IMR-90 (cell line): ENCODE measurements around the gene CLEC1A. TPM values are rescaled to one million over a fixed set of nuclear protein-coding genes. Genes with fewer than 3 reads are reported as not detected.

Experiments
- ATAC-seq: fragments of 200-7000 bp; cut with Tn5 transposase; 2 replicates; pipeline ENCODE4 v1.9.1; 2020; ENCODE audit warnings: low read depth, mild to moderate bottlenecking, moderate library complexity
- BruUV-seq: library from RNA; stranded (reverse); fragments of 400-500 nt; replicated peaks from 2 replicates; lab custom pipeline; 2021; lab: Mats Ljungman, UMichigan
- CTCF ChIA-PET: fragments of 300-600 bp; formaldehyde crosslinking; extraction: SDS; loops from one replicate; lab custom pipeline; 2021; ENCODE audit warnings: antibody characterized with exemption; lab: Yijun Ruan, JAX
- POLR2A ChIA-PET: fragments of 300-600 bp; sonication (Branson Sonifier 250); formaldehyde crosslinking; loops from one replicate; lab custom pipeline; 2022; ENCODE audit warnings: antibody characterized with exemption; ENCODE audit not compliant: unreplicated experiment; lab: Charles Lee
- DNase-seq: peaks from one replicate; pipeline ENCODE4 v3.0.0; 2013
- H2AFZ ChIP-seq: replicated peaks from 2 replicates; pipeline ENCODE3; 2013; ENCODE audit warnings: low read length, mild to moderate bottlenecking; ENCODE audit not compliant: poor library complexity
- H2AK5ac ChIP-seq: 2 replicates; pipeline ENCODE4 v1.6.1; 2013; ENCODE audit warnings: low read depth, low read length, inconsistent platforms
- H2AK9ac ChIP-seq: replicated peaks from 2 replicates; pipeline ENCODE3; 2013; ENCODE audit warnings: mild to moderate bottlenecking, low read depth, low read length, moderate library complexity; ENCODE audit not compliant: poor library complexity
- H2BK120ac ChIP-seq: 2 replicates; pipeline ENCODE4 v1.6.1; 2013; ENCODE audit warnings: low read depth, low read length, inconsistent platforms
- H2BK15ac ChIP-seq: 3 replicates; pipeline ENCODE4 v1.6.1; 2013; ENCODE audit warnings: low read depth, low read length, inconsistent platforms
- H2BK20ac ChIP-seq: 2 replicates; pipeline ENCODE4 v1.6.1; 2013; ENCODE audit warnings: low read depth, mild to moderate bottlenecking, inconsistent platforms, low read length, moderate library complexity
- H2BK5ac ChIP-seq: 2 replicates; pipeline ENCODE4 v1.6.1; 2013; ENCODE audit warnings: mild to moderate bottlenecking, low read depth, low read length, inconsistent platforms; ENCODE audit not compliant: poor library complexity, severe bottlenecking
- H3K14ac ChIP-seq: replicated peaks from 2 replicates; pipeline ENCODE4 v1.6.1; 2013; ENCODE audit warnings: low read depth, low read length, inconsistent platforms
- H3K18ac ChIP-seq: 2 replicates; pipeline ENCODE4 v1.6.1; 2013; ENCODE audit warnings: low read depth, low read length, control low read depth
- H3K23ac ChIP-seq: 2 replicates; pipeline ENCODE4 v1.6.1; 2013; ENCODE audit warnings: low read depth, low read length, inconsistent platforms
- H3K27ac ChIP-seq: 2 replicates; pipeline ENCODE4 v1.5.1; 2013; ENCODE audit warnings: mild to moderate bottlenecking, control low read depth, low read length; ENCODE audit not compliant: insufficient read depth
- H3K27me3 ChIP-seq: 2 replicates; pipeline ENCODE4 v1.6.1; 2013; ENCODE audit warnings: low read length; ENCODE audit not compliant: control insufficient read depth, insufficient read depth
- H3K36me3 ChIP-seq: 2 replicates; pipeline ENCODE4 v1.6.1; 2013; ENCODE audit warnings: low read length, mixed read lengths; ENCODE audit not compliant: control insufficient read depth, insufficient read depth
- H3K4ac ChIP-seq: 2 replicates; pipeline ENCODE4 v1.6.1; 2013; ENCODE audit warnings: low read depth, low read length, inconsistent platforms
- H3K4me1 ChIP-seq: 2 replicates; pipeline ENCODE4 v1.6.1; 2013; ENCODE audit warnings: low read length, mixed read lengths; ENCODE audit not compliant: control insufficient read depth, insufficient read depth
- H3K4me2 ChIP-seq: 2 replicates; pipeline ENCODE4 v1.6.1; 2013; ENCODE audit warnings: low read depth, mild to moderate bottlenecking, control low read depth, low read length, moderate library complexity
- H3K4me3 ChIP-seq: 2 replicates; pipeline ENCODE4 v1.5.1; 2013; ENCODE audit warnings: low read depth, mild to moderate bottlenecking, control low read depth, low read length, moderate library complexity; ENCODE audit not compliant: insufficient read depth
- H3K56ac ChIP-seq: 2 replicates; pipeline ENCODE4 v1.6.1; 2013; ENCODE audit warnings: low read length, inconsistent platforms; ENCODE audit not compliant: insufficient read depth; ENCODE audit errors: extremely low read depth
- H3K79me1 ChIP-seq, 2 experiments: 2 replicates each; pipeline ENCODE4 v1.6.1; 2013; ENCODE audit warnings: low read length in 2 of 2, inconsistent platforms in 1 of 2, low read depth in 1 of 2
- H3K9ac ChIP-seq: 2 replicates; pipeline ENCODE4 v1.6.1; 2013; ENCODE audit warnings: low read depth, low read length, control low read depth
- H3K9me1 ChIP-seq: 2 replicates; pipeline ENCODE4 v1.6.1; 2013; ENCODE audit warnings: low read length, inconsistent platforms; ENCODE audit not compliant: insufficient read depth
- H3K9me3 ChIP-seq: 2 replicates; pipeline ENCODE4 v1.6.1; 2013; ENCODE audit warnings: low read length; ENCODE audit not compliant: control insufficient read depth, insufficient read depth
- H4K20me1 ChIP-seq: 2 replicates; pipeline ENCODE4 v1.6.1; 2013; ENCODE audit warnings: low read length, inconsistent platforms; ENCODE audit not compliant: insufficient read depth
- H4K5ac ChIP-seq: 2 replicates; pipeline ENCODE4 v1.6.1; 2013; ENCODE audit warnings: mild to moderate bottlenecking, low read depth, low read length, control low read depth
- H4K8ac ChIP-seq, 2 experiments: 2 replicates each; pipeline ENCODE4 v1.6.1; 2013; ENCODE audit warnings: low read depth in 2 of 2, low read length in 2 of 2, control low read depth in 1 of 2, inconsistent platforms in 1 of 2
- H4K91ac ChIP-seq: 2 replicates; pipeline ENCODE4 v1.6.1; 2013; ENCODE audit warnings: low read depth, low read length, inconsistent platforms; ENCODE audit not compliant: insufficient read depth
- BHLHE40 ChIP-seq: fragments of 150-350 bp; IDR thresholded peaks from 2 replicates; pipeline ENCODE4 v1.6.1; 2016; ENCODE audit warnings: mild to moderate bottlenecking, low read depth, low read length
- CEBPB ChIP-seq: IDR thresholded peaks from 2 replicates; pipeline ENCODE4 v1.6.1; 2012; ENCODE audit warnings: low read depth, low read length, improper control_type of control experiment
- CHD1 ChIP-seq: IDR thresholded peaks from 2 replicates; pipeline ENCODE4 v1.6.1; 2012; ENCODE audit warnings: low read depth, low read length, improper control_type of control experiment
- ELK1 ChIP-seq: fragments of 150-350 bp; IDR thresholded peaks from 2 replicates; pipeline ENCODE4 v1.6.1; 2016; ENCODE audit warnings: low read depth, mild to moderate bottlenecking, low read length, moderate library complexity, borderline replicate concordance
- FOS ChIP-seq: fragments of 150-350 bp; IDR thresholded peaks from 2 replicates; pipeline ENCODE4 v1.6.1; 2016; ENCODE audit warnings: low read depth, low read length
- MAFK ChIP-seq: IDR thresholded peaks from 2 replicates; pipeline ENCODE4 v1.6.1; 2012; ENCODE audit warnings: low read depth, low read length, improper control_type of control experiment
- MAZ ChIP-seq: IDR thresholded peaks from 2 replicates; pipeline ENCODE4 v1.6.1; 2012; ENCODE audit warnings: low read depth, mild to moderate bottlenecking, low read length, improper control_type of control experiment, moderate library complexity, borderline replicate concordance
- MXI1 ChIP-seq: IDR thresholded peaks from 2 replicates; pipeline ENCODE4 v1.6.1; 2012; ENCODE audit warnings: low read depth, mild to moderate bottlenecking, low read length, moderate library complexity, borderline replicate concordance
- NFE2L2 ChIP-seq: fragments of 150-350 bp; IDR thresholded peaks from 2 replicates; pipeline ENCODE4 v1.6.1; 2016; ENCODE audit warnings: low read depth, mild to moderate bottlenecking, low read length
- POLR2A ChIP-seq: IDR thresholded peaks from 2 replicates; pipeline ENCODE4 v1.6.1; 2012; ENCODE audit warnings: mild to moderate bottlenecking, low read depth, low read length
- RAD21 ChIP-seq: IDR thresholded peaks from 2 replicates; pipeline ENCODE4 v1.6.1; 2012; ENCODE audit warnings: low read length, improper control_type of control experiment
- RCOR1 ChIP-seq: IDR thresholded peaks from 2 replicates; pipeline ENCODE4 v1.6.1; 2012; ENCODE audit warnings: mild to moderate bottlenecking, low read length, improper control_type of control experiment; ENCODE audit not compliant: insufficient replicate concordance
- RFX5 ChIP-seq: IDR thresholded peaks from 2 replicates; pipeline ENCODE4 v1.8.0; 2012; ENCODE audit warnings: low read depth, mild to moderate bottlenecking, low read length, moderate library complexity
- SMC3 ChIP-seq: fragments of 150-350 bp; IDR thresholded peaks from 2 replicates; pipeline ENCODE4 v1.6.1; 2016; ENCODE audit warnings: low read depth, mild to moderate bottlenecking, antibody characterized with exemption, low read length, moderate library complexity
- WGBS, 2 experiments: methylation state at CpG; one replicate each; pipeline versions ENCODE4 v1.1.5 to v1.1.7; 2013; ENCODE audit warnings: missing lambda C conversion rate in 2 of 2; ENCODE audit not compliant: insufficient read length in 1 of 2; ENCODE audit errors: extremely low coverage in 2 of 2; 5-methylcytosine and 5-hydroxymethylcytosine counted together
- dilution Hi-C: fragments of 300-500 bp; cut with HindIII; formaldehyde crosslinking; loops from one replicate; pipeline ENCODE4 v1.14.3; 2018; ENCODE audit warnings: low sequenced_read_pairs; ENCODE audit not compliant: unreplicated experiment
- in situ Hi-C: fragments of 300-500 bp; cut with MboI; formaldehyde crosslinking; loops from 3 replicates; pipeline ENCODE4 v1.14.3; 2019; ENCODE audit warnings: low sequenced_read_pairs, inconsistent platforms, mixed read lengths
- intact Hi-C: fragments of 100-400 bp; cut with micrococcal nuclease; formaldehyde crosslinking; loops from 2 replicates; pipeline ENCODE4 v1.10.0; 2022
- polyA plus RNA-seq, 3 experiments: library from polyadenylated mRNA; depleted of rRNA; stranded (reverse); fragments of >200 nt; gene quantifications; 2 replicates each; pipeline ENCODE4 v1.2.3, GENCODE V29; 2012; ENCODE audit warnings: low replicate concordance in 1 of 3
- total RNA-seq: library from RNA; depleted of rRNA; stranded (reverse); fragments of >200 nt; gene quantifications from 2 replicates; pipeline ENCODE4 v1.2.3, GENCODE V29; 2012
- TF ChIP-seq, protein P1 (sequence below): conservative IDR thresholded peaks from 2 replicates; pipeline ENCODE4 v1.5.1; 2012; ENCODE audit warnings: mild to moderate bottlenecking, low read depth, low read length, improper control_type of control experiment
- TF ChIP-seq, protein P2 (sequence below): fragments of 150-350 bp; IDR thresholded peaks from 2 replicates; pipeline ENCODE4 v1.6.1; 2017; ENCODE audit warnings: mild to moderate bottlenecking, antibody characterized with exemption, low read length, low read depth

The CLEC1A gene
- total and polyA plus RNA-seq, 2 of the 4 experiments (the other 2 are of a cell fraction), result not detected

GRCh38 chr12:10067942-10068341, 30.8 kb downstream of the CLEC1A start:
- Histone ChIP-seq H3K27me3 (no peaks in the 10 kb centered on the region), H2BK20ac (no peak overlapping the region), H4K20me1 (no peaks in the 10 kb centered on the region), H4K8ac (peak overlapping the region in 1 of 2 experiments; percentile 2; a peak in 1 of 4 replicates), H3K27ac (no peak overlapping the region), H2BK5ac (no peak overlapping the region), H3K23ac (no peak overlapping the region; the same call in 1 of the 2 replicates), H4K5ac (no peak overlapping the region), H2AK9ac (no peak overlapping the region), H3K9me1 (0 out of 2 replicates have a peak, but pooled peaks cover 3% of the 10 kb centered on the region), H2BK15ac (no peak overlapping the region), H3K9ac (no peak overlapping the region), H3K18ac (no peak overlapping the region), H3K4me1 (peaks cover 4% of the 10 kb centered on the region), H3K9me3 (no peaks in the 10 kb centered on the region), H4K91ac (no peak overlapping the region), H3K36me3 (no peaks in the 10 kb centered on the region), H2AK5ac (no peak overlapping the region), H2AFZ (no peak overlapping the region), H3K79me1 (no peaks in the 10 kb centered on the region), H3K4me2 (no peak overlapping the region), H3K14ac (no peak overlapping the region), H2BK120ac (peak overlapping the region; percentile 4; the same call in 1 of the 2 replicates), H3K56ac (no peak overlapping the region), H3K4me3 (no peak overlapping the region), H3K4ac (no peak overlapping the region)
- no CpG with 5 or more reads among the region's 3 CpGs for WGBS, 2 experiments
- BruUV-seq, result no TSS peak
- in situ Hi-C loops (no loop called here), intact Hi-C loops (no loop called here), dilution Hi-C loops (no loop called here)
- no peak for TF ChIP-seq BHLHE40
- TF ChIP-seq, protein P1, sequence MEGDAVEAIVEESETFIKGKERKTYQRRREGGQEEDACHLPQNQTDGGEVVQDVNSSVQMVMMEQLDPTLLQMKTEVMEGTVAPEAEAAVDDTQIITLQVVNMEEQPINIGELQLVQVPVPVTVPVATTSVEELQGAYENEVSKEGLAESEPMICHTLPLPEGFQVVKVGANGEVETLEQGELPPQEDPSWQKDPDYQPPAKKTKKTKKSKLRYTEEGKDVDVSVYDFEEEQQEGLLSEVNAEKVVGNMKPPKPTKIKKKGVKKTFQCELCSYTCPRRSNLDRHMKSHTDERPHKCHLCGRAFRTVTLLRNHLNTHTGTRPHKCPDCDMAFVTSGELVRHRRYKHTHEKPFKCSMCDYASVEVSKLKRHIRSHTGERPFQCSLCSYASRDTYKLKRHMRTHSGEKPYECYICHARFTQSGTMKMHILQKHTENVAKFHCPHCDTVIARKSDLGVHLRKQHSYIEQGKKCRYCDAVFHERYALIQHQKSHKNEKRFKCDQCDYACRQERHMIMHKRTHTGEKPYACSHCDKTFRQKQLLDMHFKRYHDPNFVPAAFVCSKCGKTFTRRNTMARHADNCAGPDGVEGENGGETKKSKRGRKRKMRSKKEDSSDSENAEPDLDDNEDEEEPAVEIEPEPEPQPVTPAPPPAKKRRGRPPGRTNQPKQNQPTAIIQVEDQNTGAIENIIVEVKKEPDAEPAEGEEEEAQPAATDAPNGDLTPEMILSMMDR, result no peak
- no peak for TF ChIP-seq RAD21
- TF ChIP-seq, protein P2, sequence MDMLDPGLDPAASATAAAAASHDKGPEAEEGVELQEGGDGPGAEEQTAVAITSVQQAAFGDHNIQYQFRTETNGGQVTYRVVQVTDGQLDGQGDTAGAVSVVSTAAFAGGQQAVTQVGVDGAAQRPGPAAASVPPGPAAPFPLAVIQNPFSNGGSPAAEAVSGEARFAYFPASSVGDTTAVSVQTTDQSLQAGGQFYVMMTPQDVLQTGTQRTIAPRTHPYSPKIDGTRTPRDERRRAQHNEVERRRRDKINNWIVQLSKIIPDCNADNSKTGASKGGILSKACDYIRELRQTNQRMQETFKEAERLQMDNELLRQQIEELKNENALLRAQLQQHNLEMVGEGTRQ, result no peak
- TF ChIP-seq MAFK, result no peak
- TF ChIP-seq NFE2L2, result no peak
- TF ChIP-seq MXI1, result no peak
- TF ChIP-seq POLR2A, result no peak
- TF ChIP-seq MAZ, result no peak
- TF ChIP-seq SMC3, result no peak
- no peak for TF ChIP-seq ELK1
- no peak for TF ChIP-seq RFX5
- TF ChIP-seq CHD1, result no peak
- TF ChIP-seq RCOR1, result no peak
- no peak for TF ChIP-seq FOS
- no peak for TF ChIP-seq CEBPB
- ChIA-PET CTCF (interaction anchor here (0.6 kb wide), 1 partner anchor 116 kb away, joined by 3 read pairs; no protein-coding TSS in a partner anchor), POLR2A (no interaction called here)
- DNase-seq (no peak), ATAC-seq (no peak)
